Esophagus muscularis mucosa (tissue), 4 donors: ENCODE measurements around the gene KNTC1. TPM values are rescaled to one million over a fixed set of nuclear protein-coding genes. Genes with fewer than 3 reads are reported as not detected.
"Not testable (repeated sequence)": the region's sequence is repeated elsewhere in the genome, so short reads cannot be mapped to it uniquely, and the experiment has no call there.

Experiments used
- DNase-seq: peaks from one replicate; pipeline ENCODE4 v3.0.0-alpha.2; 2017; ENCODE audit errors: extremely low spot score
- H3K27ac ChIP-seq, 4 donors: fragments of 200-600 bp; sonication (generic); replicated peaks in 1 of 4; 1 replicate in 3 of 4; 2 replicates in 1 of 4; pipeline ENCODE4 v1.5.1; 2016 to 2019; ENCODE audit warnings: mild to moderate bottlenecking in 1 of 4
- H3K27me3 ChIP-seq, 4 donors: fragments of 200-600 bp; sonication (generic); one replicate each; pipeline versions ENCODE4 v1.5.1 to v1.6.0; 2016 to 2019
- H3K36me3 ChIP-seq, 4 donors: fragments of 200-600 bp; sonication (generic); one replicate each; pipeline ENCODE4 v1.5.1; 2016 to 2019
- H3K4me1 ChIP-seq, 4 donors: fragments of 200-600 bp; sonication (generic); one replicate each; pipeline ENCODE4 v1.5.1; 2016 to 2019
- H3K4me3 ChIP-seq, 4 donors: fragments of 200-600 bp; sonication (generic); 1 replicate in 2 of 4; 2 replicates in 2 of 4; pipeline ENCODE4 v1.5.1; 2016 to 2019; ENCODE audit warnings: mild to moderate bottlenecking in 4 of 4, moderate library complexity in 1 of 4
- H3K9me3 ChIP-seq, 4 donors: fragments of 200-600 bp; sonication (generic); 1 replicate in 3 of 4; 2 replicates in 1 of 4; pipeline ENCODE4 v1.5.1; 2016 to 2019
- CTCF ChIP-seq, 3 experiments: fragments of 200-600 bp in 2 of 3; fragments of 450-650 bp in 1 of 3; sonication (generic) in 2 of 3; IDR thresholded peaks; one replicate each; pipeline ENCODE4 v1.5.1; 2017 to 2019; ENCODE audit warnings: antibody characterized with exemption in 3 of 3, mild to moderate bottlenecking in 2 of 3, moderate library complexity in 1 of 3
- EP300 ChIP-seq: sonication (generic); formaldehyde crosslinking; IDR thresholded peaks from one replicate; pipeline ENCODE4 v1.6.1; 2017; ENCODE audit warnings: antibody characterized with exemption
- POLR2A ChIP-seq: fragments of 450-650 bp; IDR thresholded peaks from one replicate; pipeline ENCODE4 v1.6.1; 2017; ENCODE audit warnings: antibody characterized with exemption, moderate library complexity, mild to moderate bottlenecking, low read depth
- POLR2AphosphoS5 ChIP-seq, 2 donors: sonication (generic); formaldehyde crosslinking; IDR thresholded peaks; one replicate each; pipeline ENCODE4 v1.6.1; 2017; ENCODE audit warnings: antibody characterized with exemption in 2 of 2
- WGBS: methylation state at CpG from one replicate; pipeline ENCODE4 v1.1.5; 2018; 5-methylcytosine and 5-hydroxymethylcytosine counted together
- intact Hi-C: fragments of 100-400 bp; cut with DNase I; formaldehyde crosslinking; loops from one replicate; pipeline ENCODE4 v1.15.1; 2023
- total RNA-seq, 4 donors: library from RNA; depleted of rRNA; stranded (reverse); fragments of >200 nt; gene quantifications; one replicate each; pipeline versions ENCODE4 v1.1.0 to v1.2.1, GENCODE V29; 2016

The KNTC1 gene
- total RNA-seq, 4 donors from 2014 or later, result 4.3 to 11.2 (median 6.3) TPM

GRCh38 chr12:122646517-122647217, 119.6 kb downstream of the KNTC1 start:
- no peaks in the 10 kb centered on the region for H3K4me1 ChIP-seq
- intact Hi-C loops, result no loop called here
- H3K9me3 ChIP-seq, result no peaks in the 10 kb centered on the region
- 62% methylated on average over 8 of the region's 8 CpGs for WGBS
- H3K36me3 ChIP-seq, result no peaks in the 10 kb centered on the region
- H3K27ac ChIP-seq, result no peak overlapping the region
- no peaks in the 10 kb centered on the region for H3K27me3 ChIP-seq
- H3K4me3 ChIP-seq, result no peak overlapping the region
- no peak for DNase-seq
- no peak for TF ChIP-seq POLR2A
- no peak for TF ChIP-seq CTCF (IDR thresholded peaks at IDR 0.05)
- no peak for TF ChIP-seq EP300
- TF ChIP-seq POLR2AphosphoS5 (IDR thresholded peaks at IDR 0.05), result no peak

GRCh38 chr12:122651520-122652224, 124.6 kb downstream of the KNTC1 start:
- Histone ChIP-seq H3K27me3 (no peaks in the 10 kb centered on the region), H3K4me3 (no peak overlapping the region), H3K36me3 (no peaks in the 10 kb centered on the region), H3K9me3 (no peaks in the 10 kb centered on the region), H3K4me1 (no peaks in the 10 kb centered on the region), H3K27ac (no peak overlapping the region)
- no peak for DNase-seq
- intact Hi-C loops, result no loop called here
- WGBS, result 77% methylated on average over 11 of the region's 11 CpGs
- TF ChIP-seq POLR2A, result no peak
- TF ChIP-seq CTCF (IDR thresholded peaks at IDR 0.05), result no peak
- no peak for TF ChIP-seq POLR2AphosphoS5 (IDR thresholded peaks at IDR 0.05)
- TF ChIP-seq EP300, result no peak

- H3K27ac ChIP-seq, H3K36me3 ChIP-seq, H3K4me1 ChIP-seq, DNase-seq, H3K4me3 ChIP-seq, H3K9me3 ChIP-seq, H3K27me3 ChIP-seq, intact Hi-C loops: not testable (repeated sequence)
- 95% methylated on average over 8 of the region's 8 CpGs for WGBS
Measured at GRCh38 chr12:122653291-122653690, 126.2 kb downstream of the KNTC1 start.

GRCh38 chr12:122656298-122656697, 129.2 kb downstream of the KNTC1 start:
- no peaks in the 10 kb centered on the region for H3K4me1 ChIP-seq
- H3K36me3 ChIP-seq, result no peaks in the 10 kb centered on the region
- no peaks in the 10 kb centered on the region for H3K9me3 ChIP-seq
- TF ChIP-seq POLR2AphosphoS5 (IDR thresholded peaks at IDR 0.05) (no peak), CTCF (IDR thresholded peaks at IDR 0.05) (no peak), POLR2A (no peak), EP300 (no peak)
- H3K27ac ChIP-seq, result no peak overlapping the region
- H3K4me3 ChIP-seq, result no peak overlapping the region
- intact Hi-C loops, result no loop called here
- no peaks in the 10 kb centered on the region for H3K27me3 ChIP-seq
- 85% methylated on average over 3 of the region's 3 CpGs for WGBS
- no peak for DNase-seq

GRCh38 chr12:122659579-122659978, 132.5 kb downstream of the KNTC1 start:
- H3K9me3 ChIP-seq, result no peaks in the 10 kb centered on the region
- no peak overlapping the region for H3K4me3 ChIP-seq
- no peak for TF ChIP-seq CTCF (IDR thresholded peaks at IDR 0.05)
- TF ChIP-seq EP300, result no peak
- no peak for TF ChIP-seq POLR2AphosphoS5 (IDR thresholded peaks at IDR 0.05)
- no peak for TF ChIP-seq POLR2A
- H3K27me3 ChIP-seq, result no peaks in the 10 kb centered on the region
- intact Hi-C loops, result no loop called here
- 78% methylated on average over 6 of the region's 6 CpGs for WGBS
- DNase-seq, result no peak
- H3K27ac ChIP-seq, result no peak overlapping the region
- no peaks in the 10 kb centered on the region for H3K36me3 ChIP-seq
- H3K4me1 ChIP-seq, result no peaks in the 10 kb centered on the region
